ENCODE data around the gene PTPRM.

PTPRM gene

DNA sequence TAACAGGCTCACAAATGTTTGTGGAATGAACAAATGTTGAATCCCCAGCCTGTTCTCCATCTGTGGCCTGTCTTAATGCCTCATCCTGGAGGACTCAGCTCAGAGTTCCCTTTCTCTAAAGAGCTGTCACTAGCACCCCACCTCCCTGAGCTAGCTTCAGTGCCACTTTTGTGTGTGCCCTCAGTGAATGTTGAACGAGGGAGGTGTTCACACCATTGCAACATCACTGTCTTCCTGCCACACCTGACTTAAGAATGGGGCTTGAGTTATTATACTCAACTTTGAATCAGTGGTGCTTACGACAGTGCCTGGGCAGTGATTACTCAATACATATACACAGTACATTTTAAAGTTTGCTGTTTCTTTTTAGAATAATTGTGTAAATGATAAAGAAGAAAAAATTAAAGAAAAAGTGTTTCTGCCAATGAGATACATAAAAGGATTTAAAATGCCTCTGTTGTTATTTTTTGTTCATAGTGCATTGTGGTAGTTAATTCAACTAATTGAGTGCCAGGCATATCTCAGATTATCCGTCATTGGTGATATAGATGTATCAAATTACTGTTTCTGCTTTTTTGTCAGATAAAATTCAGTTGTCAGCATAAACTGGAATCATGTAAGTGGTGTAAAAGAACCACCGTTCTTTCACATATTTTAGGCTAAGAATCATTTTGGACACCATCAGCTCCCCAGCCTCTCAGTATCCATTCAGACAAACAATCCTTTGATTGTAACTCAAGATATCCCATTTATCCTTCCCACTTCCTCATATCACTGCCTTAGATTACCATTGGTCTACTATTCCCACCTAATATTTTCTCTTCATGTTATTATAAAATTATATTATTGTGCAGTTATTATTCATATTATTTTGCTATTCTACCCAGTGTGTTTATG is 304.7 kb downstream of the PTPRM start:
- Histone ChIP-seq H3K27me3 (ENCODE audit: insufficient read depth, low read depth) (no peaks in the 10 kb centered on the region), H3K4me1 (ENCODE audit: low read depth, poor library complexity, severe bottlenecking) (no peaks in the 10 kb centered on the region), H3K9ac (no peak overlapping the region), H3K4me3 (IDR thresholded peaks at IDR 0.05; ENCODE audit: insufficient read depth, low read depth, low read length) (no peak overlapping the region), H2AFZ (ENCODE audit: low read depth) (no peak overlapping the region), H4K20me1 (ENCODE audit: insufficient read depth) (no peaks in the 10 kb centered on the region), H3K36me3 (ENCODE audit: insufficient read depth) (no peaks in the 10 kb centered on the region), H3K27ac (no peak overlapping the region), H3K4me2 (no peak overlapping the region), H3K79me2 (ENCODE audit: insufficient read depth, low read depth) (no peaks in the 10 kb centered on the region)
- TF ChIP-seq, protein P1, sequence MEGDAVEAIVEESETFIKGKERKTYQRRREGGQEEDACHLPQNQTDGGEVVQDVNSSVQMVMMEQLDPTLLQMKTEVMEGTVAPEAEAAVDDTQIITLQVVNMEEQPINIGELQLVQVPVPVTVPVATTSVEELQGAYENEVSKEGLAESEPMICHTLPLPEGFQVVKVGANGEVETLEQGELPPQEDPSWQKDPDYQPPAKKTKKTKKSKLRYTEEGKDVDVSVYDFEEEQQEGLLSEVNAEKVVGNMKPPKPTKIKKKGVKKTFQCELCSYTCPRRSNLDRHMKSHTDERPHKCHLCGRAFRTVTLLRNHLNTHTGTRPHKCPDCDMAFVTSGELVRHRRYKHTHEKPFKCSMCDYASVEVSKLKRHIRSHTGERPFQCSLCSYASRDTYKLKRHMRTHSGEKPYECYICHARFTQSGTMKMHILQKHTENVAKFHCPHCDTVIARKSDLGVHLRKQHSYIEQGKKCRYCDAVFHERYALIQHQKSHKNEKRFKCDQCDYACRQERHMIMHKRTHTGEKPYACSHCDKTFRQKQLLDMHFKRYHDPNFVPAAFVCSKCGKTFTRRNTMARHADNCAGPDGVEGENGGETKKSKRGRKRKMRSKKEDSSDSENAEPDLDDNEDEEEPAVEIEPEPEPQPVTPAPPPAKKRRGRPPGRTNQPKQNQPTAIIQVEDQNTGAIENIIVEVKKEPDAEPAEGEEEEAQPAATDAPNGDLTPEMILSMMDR (conservative IDR thresholded peaks at IDR 0.05; ENCODE audit: low read depth, low read length): no peak

DNA sequence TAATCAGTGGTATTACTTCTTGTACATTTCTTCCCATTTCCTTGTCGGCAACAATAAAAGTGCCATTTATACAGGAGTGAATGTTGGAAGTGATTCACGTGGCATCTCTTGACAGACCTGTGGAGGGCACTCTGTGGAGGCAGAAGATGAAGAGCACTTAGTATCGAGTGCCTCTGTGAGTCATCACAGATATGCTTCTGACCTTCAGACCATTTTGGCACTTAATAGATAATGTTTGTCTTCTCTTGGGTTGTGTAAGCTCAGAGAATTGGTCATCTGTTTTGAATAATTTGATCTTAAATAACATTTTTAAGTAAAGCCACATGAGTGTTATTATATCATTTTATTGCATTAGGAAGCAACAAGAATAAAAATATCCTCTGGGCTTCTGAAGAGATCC is 305.5 kb downstream of the PTPRM start:
- Histone ChIP-seq H3K36me3 (ENCODE audit: insufficient read depth) (no peaks in the 10 kb centered on the region), H3K4me2 (no peak overlapping the region), H4K20me1 (ENCODE audit: insufficient read depth) (no peaks in the 10 kb centered on the region), H3K27ac (no peak overlapping the region), H3K79me2 (ENCODE audit: insufficient read depth, low read depth) (no peaks in the 10 kb centered on the region), H3K9ac (no peak overlapping the region), H3K4me1 (ENCODE audit: low read depth, poor library complexity, severe bottlenecking) (peaks cover 5% of the 10 kb centered on the region), H2AFZ (ENCODE audit: low read depth) (no peak overlapping the region), H3K4me3 (IDR thresholded peaks at IDR 0.05; ENCODE audit: insufficient read depth, low read depth, low read length) (no peak overlapping the region), H3K27me3 (ENCODE audit: insufficient read depth, low read depth) (no peaks in the 10 kb centered on the region)
- TF ChIP-seq, protein P1 (conservative IDR thresholded peaks at IDR 0.05; ENCODE audit: low read depth, low read length): no peak

DNA sequence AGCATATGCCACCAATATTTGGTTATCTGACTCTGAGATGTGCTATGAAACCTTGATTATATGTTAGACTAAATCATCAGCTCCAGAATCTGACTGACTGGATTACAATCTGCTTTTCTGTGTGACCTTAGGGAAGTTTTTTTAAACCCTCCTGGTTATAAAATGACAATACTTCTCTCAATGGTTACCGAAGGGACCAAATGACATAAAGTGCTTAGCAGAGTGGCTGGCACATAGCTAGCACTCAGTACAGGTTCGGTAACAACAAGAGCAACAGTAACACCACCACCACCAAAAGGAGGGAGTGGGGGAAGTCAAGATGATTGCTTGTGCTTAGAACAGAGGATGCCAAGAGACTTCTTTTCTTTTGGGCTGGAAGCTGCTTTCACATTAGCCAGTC is 306.2 kb downstream of the PTPRM start:
- no peak overlapping the region for H3K9ac ChIP-seq
- no peaks in the 10 kb centered on the region for H3K27me3 ChIP-seq (ENCODE audit: insufficient read depth, low read depth)
- no peak overlapping the region for H2AFZ ChIP-seq (ENCODE audit: low read depth)
- no peak overlapping the region for H3K4me3 ChIP-seq (IDR thresholded peaks at IDR 0.05; ENCODE audit: insufficient read depth, low read depth, low read length)
- H3K36me3 ChIP-seq (ENCODE audit: insufficient read depth): no peaks in the 10 kb centered on the region
- H3K4me2 ChIP-seq: no peak overlapping the region
- TF ChIP-seq, protein P1 (conservative IDR thresholded peaks at IDR 0.05; ENCODE audit: low read depth, low read length): no peak
- H3K79me2 ChIP-seq (ENCODE audit: insufficient read depth, low read depth): no peaks in the 10 kb centered on the region
- no peaks in the 10 kb centered on the region for H4K20me1 ChIP-seq (ENCODE audit: insufficient read depth)
- H3K4me1 ChIP-seq (ENCODE audit: low read depth, poor library complexity, severe bottlenecking): peaks cover 9% of the 10 kb centered on the region
- H3K27ac ChIP-seq: no peak overlapping the region

DNA sequence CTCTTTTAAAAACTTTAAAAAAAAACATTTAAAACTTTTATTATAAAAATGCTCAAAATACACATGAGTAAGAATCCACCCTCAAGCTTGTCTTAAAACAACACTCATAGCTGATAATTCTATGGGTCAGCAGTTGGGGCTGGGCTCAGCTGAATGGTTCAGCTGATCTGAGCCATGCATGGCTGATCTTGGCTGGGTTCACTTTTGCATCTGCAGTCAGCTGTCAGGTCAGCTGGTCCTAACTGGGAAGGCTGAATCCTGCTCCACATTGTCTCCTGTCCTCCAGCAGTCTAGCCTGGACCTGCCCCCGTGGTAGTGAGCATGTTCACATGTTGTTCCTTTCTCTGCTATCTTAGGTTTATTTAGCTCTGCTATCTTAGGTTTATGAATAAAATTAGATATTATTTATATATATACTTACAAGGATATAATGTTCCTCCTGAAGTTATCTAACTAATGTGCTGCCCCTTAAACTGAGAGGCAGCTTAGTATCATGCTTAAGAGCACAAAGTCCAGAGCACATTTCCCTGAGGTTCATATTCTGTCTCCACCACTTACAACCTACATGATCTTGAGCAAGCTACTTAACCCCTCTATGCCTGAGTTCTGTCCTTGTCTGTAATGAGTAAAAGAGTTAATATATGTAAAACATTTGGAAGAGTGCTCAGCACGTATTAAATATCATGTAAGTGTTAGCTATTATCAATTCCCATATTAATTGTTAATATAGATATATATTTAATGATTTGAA is 309.4 kb downstream of the PTPRM start:
- Histone ChIP-seq H3K4me3 (IDR thresholded peaks at IDR 0.05; ENCODE audit: insufficient read depth, low read depth, low read length) (no peak overlapping the region), H3K9ac (no peak overlapping the region), H3K79me2 (ENCODE audit: insufficient read depth, low read depth) (no peaks in the 10 kb centered on the region), H4K20me1 (ENCODE audit: insufficient read depth) (no peaks in the 10 kb centered on the region), H2AFZ (ENCODE audit: low read depth) (no peak overlapping the region), H3K27ac (no peak overlapping the region), H3K4me2 (no peak overlapping the region), H3K36me3 (ENCODE audit: insufficient read depth) (no peaks in the 10 kb centered on the region), H3K4me1 (ENCODE audit: low read depth, poor library complexity, severe bottlenecking) (peaks cover 9% of the 10 kb centered on the region), H3K27me3 (ENCODE audit: insufficient read depth, low read depth) (no peaks in the 10 kb centered on the region)
- TF ChIP-seq, protein P1 (conservative IDR thresholded peaks at IDR 0.05; ENCODE audit: low read depth, low read length): no peak

Measured in KMS-11 (cell line).